K562 (cell line): Measurements from ENCODE around the gene TRIM65. TPM values are rescaled to one million over a fixed set of nuclear protein-coding genes. Genes with fewer than 3 reads are reported as not detected.

Experiments used
- CREB5 ChIP-seq: fragments of 250-450 bp; sonication (Bioruptor Pico); IDR thresholded peaks from 2 replicates; pipeline ENCODE4 v1.5.0; 2020; ENCODE audit warnings: mild to moderate bottlenecking
- E2F1 ChIP-seq: sonication (generic); formaldehyde crosslinking; IDR thresholded peaks from 2 replicates; pipeline ENCODE4 v1.8.1; 2023; ENCODE audit warnings: mild to moderate bottlenecking, missing genetic modification reagents, moderate library complexity
- HLTF ChIP-seq: fragments of 450-650 bp; IDR thresholded peaks from 2 replicates; pipeline ENCODE4 v1.6.1; 2016
- HMG20A ChIP-seq: fragments of 450-650 bp; formaldehyde crosslinking; conservative IDR thresholded peaks from 2 replicates; pipeline ENCODE4 v1.4.0; 2020; ENCODE audit warnings: mild to moderate bottlenecking, mixed read lengths
- HOMEZ ChIP-seq: fragments of 250-450 bp; sonication (Bioruptor Pico); IDR thresholded peaks from 2 replicates; pipeline ENCODE4 v1.4.0; 2020; ENCODE audit warnings: mild to moderate bottlenecking, moderate library complexity
- ILF3 ChIP-seq: fragments of 450-650 bp; IDR thresholded peaks from 2 replicates; pipeline ENCODE4 v1.6.1; 2018; ENCODE audit warnings: antibody characterized with exemption, mild to moderate bottlenecking, moderate library complexity, borderline replicate concordance
- KDM5B ChIP-seq: fragments of 200-600 bp; sonication (generic); IDR thresholded peaks from 2 replicates; pipeline ENCODE4 v1.6.1; 2012; ENCODE audit warnings: low read depth, mild to moderate bottlenecking, moderate library complexity, low read length, control low read depth, inconsistent platforms; ENCODE audit not compliant: insufficient replicate concordance
- MCM5 ChIP-seq: fragments of 450-650 bp; IDR thresholded peaks from 2 replicates; pipeline ENCODE4 v1.6.1; 2016; ENCODE audit warnings: low read depth
- MLLT1 ChIP-seq, 2 experiments: fragments of 450-650 bp; IDR thresholded peaks; 2 replicates each; pipeline ENCODE4 v1.6.1; 2016
- RFX1 ChIP-seq: fragments of 450-650 bp; IDR thresholded peaks from 2 replicates; pipeline ENCODE4 v1.6.1; 2016; ENCODE audit warnings: mild to moderate bottlenecking, moderate library complexity
- SFPQ ChIP-seq: fragments of 200-400 bp; formaldehyde crosslinking; IDR thresholded peaks from 2 replicates; pipeline ENCODE4 v1.6.1; 2017; ENCODE audit warnings: mild to moderate bottlenecking, low read depth, low read length, moderate library complexity
- SIX5 ChIP-seq, 2 experiments: IDR thresholded peaks; 2 replicates each; pipeline ENCODE4 v1.6.1; 2011; ENCODE audit warnings: low read length in 2 of 2, borderline replicate concordance in 1 of 2, low read depth in 1 of 2, mild to moderate bottlenecking in 1 of 2, moderate library complexity in 1 of 2; ENCODE audit not compliant: insufficient read depth in 1 of 2
- SMARCB1 ChIP-seq: IDR thresholded peaks from 2 replicates; pipeline ENCODE4 v1.6.1; 2011; ENCODE audit warnings: improper control_type of control experiment, low read depth; ENCODE audit not compliant: insufficient read length
- ZBTB17 ChIP-seq: fragments of 450-650 bp; formaldehyde crosslinking; IDR thresholded peaks from 2 replicates; pipeline ENCODE4 v1.4.0; 2020; ENCODE audit warnings: mild to moderate bottlenecking
- ZBTB34 ChIP-seq: fragments of 250-450 bp; sonication (Bioruptor Pico); IDR thresholded peaks from 2 replicates; pipeline ENCODE4 v1.8.0; 2021; ENCODE audit warnings: mild to moderate bottlenecking, moderate library complexity
- ZNF217 ChIP-seq: sonication (generic); formaldehyde crosslinking; IDR thresholded peaks from 2 replicates; pipeline ENCODE4 v1.8.0; 2022; ENCODE audit warnings: mild to moderate bottlenecking, missing genetic modification reagents
- ZNF354B ChIP-seq: fragments of 250-450 bp; sonication (Bioruptor Pico); IDR thresholded peaks from 2 replicates; pipeline ENCODE4 v1.4.0; 2020
- polyA plus RNA-seq, 8 experiments: library from polyadenylated mRNA; depleted of rRNA in 4 of 8; stranded (reverse) in 5 of 8; unstranded in 3 of 8; fragments of >200 nt; fragmentation: Nextera tagmentation in 2 of 8; fragmentation: Illumina TruSeq in 1 of 8; extraction: Ambion mirVana in 2 of 8; extraction: Trizol in 1 of 8; gene quantifications; 2 replicates each; pipeline versions ENCODE4 v1.2.1 to v1.2.3, GENCODE V29; 2011 to 2014; ENCODE audit warnings: inconsistent platforms in 1 of 8, missing spikeins in 1 of 8
- total RNA-seq, 7 experiments: library from RNA; depleted of rRNA in 6 of 7; stranded (reverse); fragments of >200 nt in 6 of 7; fragmentation: Illumina TruSeq in 2 of 7; extraction: Trizol in 2 of 7; gene quantifications; 2 replicates each; pipeline versions ENCODE4 v1.2.1 to v1.2.3, GENCODE V29; 2011 to 2021; ENCODE audit warnings: low replicate concordance in 1 of 7

Gene TRIM65
- total and polyA plus RNA-seq, 9 of the 15 experiments (the other 6 are each of a cell fraction or from before 2014, with no cell fraction given): 2.8 to 45.7 (median 22.9) TPM

- TF ChIP-seq ZBTB34 (no peak), RFX1 (no peak), MCM5 (no peak), SMARCB1 (no peak), CREB5 (CRISPR knock-in tag) (no peak), E2F1 (CRISPR knock-in tag) (peak; percentile 28; the same call in 1 of the 2 replicates), KDM5B (peak; percentile 75), SFPQ (no peak), HMG20A (CRISPR knock-in tag) (no peak), ZNF217 (CRISPR knock-in tag) (no peak), SIX5 (IDR thresholded peaks at IDR 0.05; ENCODE audit: borderline replicate concordance in 1 of 2, insufficient read depth in 1 of 2, low read depth in 1 of 2, low read length in 2 of 2) (no peak), ZBTB17 (CRISPR knock-in tag) (no peak), HOMEZ (no peak), ZNF354B (CRISPR knock-in tag) (no peak), HLTF (no peak), ILF3 (no peak), MLLT1 (IDR thresholded peaks at IDR 0.05) (no peak)
These were observed at the start of gene TRIM65 (continued) for GRCh38 chr17:75896415-75897159.
